ES-I3 (cell line): ENCODE results near the gene PRKAR2A.
A peak's percentile ranks its signal among the peaks of the same experiment; 100 is the strongest.
"Not testable (repeated sequence)": the region's sequence is repeated elsewhere in the genome, so short reads cannot be mapped to it uniquely, and the experiment has no call there.

Experiments used
- H3K36me3 ChIP-seq: 2 replicates; pipeline ENCODE4 v1.6.1; 2013; ENCODE audit warnings: mild to moderate bottlenecking, low read length, control low read depth, moderate library complexity; ENCODE audit not compliant: insufficient read depth
- H3K4me1 ChIP-seq: 2 replicates; pipeline ENCODE4 v1.6.1; 2013; ENCODE audit warnings: mild to moderate bottlenecking, control low read depth, low read length; ENCODE audit not compliant: insufficient read depth
- H3K9ac ChIP-seq: 2 replicates; pipeline ENCODE4 v1.6.1; 2013; ENCODE audit warnings: low read depth, mild to moderate bottlenecking, low read length, moderate library complexity
- H3K9me3 ChIP-seq: 2 replicates; pipeline ENCODE4 v1.6.1; 2013; ENCODE audit warnings: mild to moderate bottlenecking, low read length, moderate library complexity; ENCODE audit not compliant: control insufficient read depth, insufficient read depth

PRKAR2A gene

DNA sequence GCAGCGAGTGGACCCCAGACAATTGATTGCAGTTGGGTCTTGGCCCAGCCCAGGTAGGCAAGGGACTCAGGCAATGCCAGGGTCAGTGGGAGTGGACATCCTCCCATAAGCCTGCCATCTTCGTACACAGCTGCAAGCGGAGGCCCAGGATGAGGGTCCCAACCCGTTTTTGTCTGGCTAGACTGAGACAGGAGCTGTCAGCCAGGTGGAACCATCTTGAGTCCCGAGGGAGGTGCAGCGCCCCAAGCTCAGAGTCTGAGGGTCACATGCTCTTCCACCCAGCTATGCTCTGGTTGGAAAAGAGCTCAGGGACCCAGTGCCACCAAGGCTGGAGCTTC is 108.1 kb downstream of the PRKAR2A start:
- no peaks in the 10 kb centered on the region; the same call in 1 of the 2 replicates for H3K4me1 ChIP-seq
- no peaks in the 10 kb centered on the region for H3K9me3 ChIP-seq
- no peak overlapping the region for H3K9ac ChIP-seq
- H3K36me3 ChIP-seq = no peaks in the 10 kb centered on the region

DNA sequence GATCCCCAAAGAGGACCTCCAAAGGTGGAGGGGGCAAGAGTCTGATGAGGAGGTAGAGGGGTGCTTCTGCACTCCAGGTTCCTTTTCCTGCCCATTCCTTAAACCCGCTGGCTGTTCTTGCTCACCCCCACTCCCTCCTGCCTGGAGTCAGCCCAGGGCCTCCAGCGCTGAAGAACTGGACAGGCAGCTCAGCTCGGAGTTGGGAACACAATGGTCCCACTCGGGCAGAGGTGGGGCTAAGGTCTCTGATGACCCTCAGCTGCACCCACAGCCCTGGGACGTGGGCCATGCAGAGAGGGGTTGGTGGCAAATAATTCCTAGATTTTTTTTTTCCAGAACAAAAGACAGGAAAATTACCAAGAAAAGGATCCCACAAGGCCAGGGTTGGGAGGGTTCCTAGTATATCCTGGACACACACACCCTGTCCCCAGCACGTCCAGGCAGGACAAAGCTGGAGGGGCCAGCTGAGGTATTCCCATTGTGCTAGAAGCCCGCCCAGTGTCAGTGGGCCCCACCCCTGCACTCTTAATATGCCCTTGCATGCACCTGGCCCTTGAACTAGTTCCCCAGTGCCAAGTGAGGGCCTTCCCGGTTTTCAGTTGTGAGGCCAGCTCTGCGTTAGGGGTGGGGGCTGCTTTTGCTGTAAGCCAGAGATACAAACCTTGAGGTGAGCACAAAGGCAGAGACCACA is 108.6 kb downstream of the PRKAR2A start:
- Histone ChIP-seq H3K36me3 (no peaks in the 10 kb centered on the region), H3K9ac (no peak overlapping the region), H3K9me3 (no peaks in the 10 kb centered on the region), H3K4me1 (no peaks in the 10 kb centered on the region; the same call in 1 of the 2 replicates)

DNA sequence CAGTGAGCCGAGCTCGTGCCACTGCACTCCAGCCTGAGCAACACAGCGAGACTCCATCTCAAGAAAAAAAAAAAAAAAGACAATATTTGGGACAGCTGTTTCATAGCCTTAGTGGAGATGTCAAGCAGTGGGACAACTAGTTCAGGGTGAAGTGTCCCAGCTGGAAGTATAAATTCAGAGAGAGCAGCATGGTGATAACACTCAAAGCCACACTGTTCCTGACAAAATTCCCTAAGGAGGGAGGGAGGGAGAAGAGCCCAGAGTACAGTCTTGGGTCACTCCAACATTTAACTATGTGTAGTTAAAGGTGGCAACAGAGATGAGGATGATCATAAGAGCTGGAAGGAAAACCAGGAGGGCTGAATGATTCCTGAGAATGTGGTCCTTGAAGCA is 109.5 kb downstream of the PRKAR2A start:
- no peak overlapping the region for H3K9ac ChIP-seq
- H3K36me3 ChIP-seq = no peaks in the 10 kb centered on the region
- H3K4me1 ChIP-seq = no peaks in the 10 kb centered on the region; the same call in 1 of the 2 replicates
- peaks cover 1% of the 10 kb centered on the region; the same call in 1 of the 2 replicates for H3K9me3 ChIP-seq

DNA sequence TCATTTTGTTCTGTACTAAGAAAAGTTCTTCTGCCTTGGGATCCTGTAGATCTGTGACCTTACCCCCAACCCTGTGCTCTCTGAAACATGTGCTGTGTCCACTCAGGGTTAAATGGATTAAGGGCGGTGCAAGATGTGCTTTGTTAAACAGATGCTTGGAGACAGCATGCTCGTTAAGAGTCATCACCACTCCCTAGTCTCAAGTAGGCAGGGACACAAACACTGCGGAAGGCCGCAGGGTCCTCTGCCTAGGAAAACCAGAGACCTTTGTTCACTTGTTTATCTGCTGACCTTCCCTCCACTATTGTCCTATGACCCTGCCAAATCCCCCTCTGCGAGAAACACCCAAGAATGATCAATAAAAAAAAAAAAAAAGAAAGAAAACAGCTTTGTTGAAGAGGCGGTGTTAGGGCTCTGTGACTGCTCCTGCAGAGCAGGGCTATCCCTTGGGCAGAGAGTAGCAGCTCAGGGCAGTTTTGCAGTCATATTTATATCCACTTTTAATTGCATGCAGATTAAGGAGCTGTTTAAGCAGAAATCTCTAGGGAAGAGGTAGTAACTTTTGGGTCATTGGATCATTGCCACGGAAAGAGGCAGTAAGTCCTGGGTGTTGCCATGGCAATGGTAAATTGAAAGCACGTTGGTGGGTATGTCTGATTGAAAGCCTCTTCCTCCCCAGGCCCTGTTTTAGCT is 112.5 kb downstream of the PRKAR2A start:
- H3K36me3 ChIP-seq, H3K9ac ChIP-seq, H3K4me1 ChIP-seq, H3K9me3 ChIP-seq: not testable (repeated sequence)

DNA sequence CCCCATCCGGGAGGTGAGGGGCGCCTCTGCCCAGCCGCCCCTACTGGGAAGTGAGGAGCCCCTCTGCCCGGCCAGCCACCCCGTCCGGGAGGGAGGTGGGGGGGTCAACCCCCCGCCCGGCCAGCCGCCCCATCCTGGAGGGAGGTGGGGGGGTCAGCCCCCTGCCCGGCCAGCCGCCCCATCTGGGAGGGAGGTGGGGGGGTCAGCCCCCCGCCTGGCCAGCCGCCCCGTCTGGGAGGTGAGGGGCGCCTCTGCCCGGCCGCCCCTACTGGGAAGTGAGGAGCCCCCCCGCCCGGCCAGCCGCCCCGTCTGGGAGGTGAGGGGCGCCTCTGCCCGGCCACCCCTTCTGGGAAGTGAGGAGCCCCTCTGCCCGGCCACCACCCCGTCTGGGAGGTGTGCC is 113.1 kb downstream of the PRKAR2A start:
- not testable (repeated sequence) for H3K9ac ChIP-seq, H3K4me1 ChIP-seq

DNA sequence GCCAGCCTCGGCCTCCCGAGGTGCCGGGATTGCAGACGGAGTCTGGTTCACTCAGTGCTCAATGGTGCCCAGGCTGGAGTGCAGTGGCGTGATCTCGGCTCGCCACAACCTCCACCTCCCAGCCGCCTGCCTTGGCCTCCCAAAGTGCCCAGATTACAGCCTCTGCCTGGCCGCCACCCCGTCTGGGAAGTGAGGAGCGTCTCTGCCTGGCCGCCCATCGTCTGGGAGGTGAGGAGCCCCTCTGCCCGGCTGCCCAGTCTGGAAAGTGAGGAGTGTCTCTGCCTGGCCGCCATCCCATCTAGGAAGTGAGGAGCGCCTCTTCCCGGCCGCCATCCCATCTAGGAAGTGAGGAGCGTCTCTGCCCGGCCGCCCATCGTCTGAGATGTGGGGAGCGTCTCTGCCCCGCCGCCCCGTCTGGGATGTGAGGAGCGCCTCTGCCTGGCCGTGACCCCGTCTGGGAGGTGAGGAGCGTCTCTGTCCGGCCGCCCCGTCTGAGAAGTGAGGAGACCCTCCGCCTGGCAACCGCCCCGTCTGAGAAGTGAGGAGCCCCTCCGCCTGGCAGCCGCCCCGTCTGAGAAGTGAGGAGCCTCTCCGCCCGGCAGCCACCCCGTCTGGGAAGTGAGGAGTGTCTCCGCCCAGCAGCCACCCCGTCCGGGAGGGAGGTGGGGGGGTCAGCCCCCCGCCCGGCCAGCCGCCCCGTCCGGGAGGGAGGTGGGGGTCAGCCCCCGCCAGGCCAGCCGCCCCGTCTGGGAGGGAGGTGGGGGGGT is 113.7 kb downstream of the PRKAR2A start:
- H3K9ac ChIP-seq, H3K4me1 ChIP-seq, H3K36me3 ChIP-seq, H3K9me3 ChIP-seq: not testable (repeated sequence)

More for the DNA sequence above, 113.1 kb downstream of the PRKAR2A start:
- H3K9me3 ChIP-seq, H3K36me3 ChIP-seq: not testable (repeated sequence)

DNA sequence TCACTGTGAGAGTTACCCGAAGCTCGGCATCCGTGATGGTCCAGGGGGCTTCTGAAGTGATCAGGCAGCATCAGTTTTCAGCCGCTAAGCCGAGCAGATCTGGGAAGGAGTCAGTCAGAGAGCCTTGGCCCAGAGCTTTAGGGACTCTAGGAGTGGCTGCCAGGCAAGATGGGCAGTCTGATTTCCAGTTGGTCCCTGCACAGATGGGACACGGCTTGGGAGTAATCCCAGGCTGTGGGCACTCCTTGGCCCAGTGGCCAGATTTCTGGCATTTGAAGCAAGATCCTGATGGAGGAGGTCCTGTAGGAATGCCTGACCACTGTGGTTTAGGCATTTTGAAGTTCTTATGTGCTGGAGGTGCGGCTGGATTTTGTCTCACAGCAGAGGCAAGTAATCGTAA is 120.2 kb downstream of the PRKAR2A start:
- Histone ChIP-seq H3K36me3 (no peaks in the 10 kb centered on the region), H3K9me3 (no peaks in the 10 kb centered on the region), H3K4me1 (no peaks in the 10 kb centered on the region), H3K9ac (no peak overlapping the region)

DNA sequence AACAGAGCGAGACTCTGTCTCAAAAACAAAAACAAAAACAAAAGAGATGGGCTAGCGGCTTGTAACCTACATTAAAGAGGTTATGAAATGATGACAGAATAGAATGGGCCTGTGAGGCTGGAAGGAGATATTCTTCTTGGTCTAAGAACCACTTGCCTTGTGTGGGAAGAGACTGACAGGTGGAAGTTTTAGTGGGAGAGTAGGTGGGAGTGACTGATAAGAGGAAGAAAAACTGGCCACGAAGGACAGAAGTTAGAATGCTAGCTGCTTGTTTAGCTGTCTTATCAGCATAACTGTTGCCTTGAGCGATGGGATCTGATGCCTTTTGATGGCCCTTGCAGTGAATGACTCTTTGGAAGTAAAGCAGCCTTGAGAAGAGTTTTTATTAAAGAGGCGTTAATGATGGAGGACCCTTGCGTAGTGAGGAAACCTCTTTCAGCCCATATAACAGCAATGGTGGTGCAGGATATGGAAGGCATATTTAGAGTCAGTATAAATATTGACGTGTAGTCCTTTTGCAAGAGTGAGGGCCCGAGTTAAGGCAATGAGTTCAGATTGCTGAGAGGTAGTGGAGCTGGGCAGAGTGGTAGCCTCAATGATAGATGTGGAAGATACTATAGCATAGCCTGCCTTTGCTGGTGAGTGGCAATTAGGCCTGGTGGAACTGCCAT is 122.4 kb downstream of the PRKAR2A start:
- not testable (repeated sequence) for H3K9me3 ChIP-seq, H3K36me3 ChIP-seq

DNA sequence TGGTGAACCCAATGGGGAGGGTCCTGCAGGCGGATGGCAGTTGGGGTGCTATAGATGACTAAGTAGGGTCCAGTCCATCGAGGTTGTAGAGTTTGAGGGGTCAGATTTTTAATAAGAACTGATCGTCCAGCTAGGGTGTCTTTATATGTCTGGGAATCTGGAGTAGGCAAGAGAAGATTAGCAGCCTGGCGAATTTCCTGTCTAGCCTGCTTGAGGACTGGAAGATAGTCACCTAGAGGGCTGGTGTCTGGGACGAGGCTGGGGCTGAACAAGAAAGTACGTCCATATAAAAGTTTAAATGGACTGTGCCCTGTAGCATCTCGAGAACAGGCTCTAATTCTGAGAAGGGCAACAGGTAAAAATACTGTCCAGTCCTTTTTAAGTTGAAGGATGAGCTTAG is 123.9 kb downstream of the PRKAR2A start:
- H3K9ac ChIP-seq = no peak overlapping the region

More for the DNA sequence above, 122.4 kb downstream of the PRKAR2A start:
- not testable (repeated sequence) for H3K9ac ChIP-seq, H3K4me1 ChIP-seq

DNA sequence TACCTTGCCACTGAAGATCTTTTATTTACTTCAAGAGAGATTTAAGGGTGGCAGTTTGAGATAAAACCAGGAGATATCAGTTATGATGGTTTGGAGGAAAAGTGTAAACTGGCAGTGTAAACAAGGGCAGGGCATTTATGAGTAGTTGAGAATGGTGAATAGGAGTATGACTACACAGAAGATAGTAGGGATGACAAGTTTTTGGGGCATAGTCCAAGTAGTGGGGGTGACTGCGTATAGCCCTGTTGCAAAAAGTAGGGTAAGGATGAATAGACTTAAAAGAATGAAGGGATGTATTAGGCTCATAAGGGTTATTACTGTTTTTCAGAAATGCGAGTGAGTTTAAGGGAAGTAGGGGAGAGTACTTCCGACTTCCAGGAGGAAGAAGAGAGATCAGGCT is 124.4 kb downstream of the PRKAR2A start:
- H3K4me1 ChIP-seq, H3K9ac ChIP-seq, H3K36me3 ChIP-seq, H3K9me3 ChIP-seq: not testable (repeated sequence)

More for the DNA sequence above, 123.9 kb downstream of the PRKAR2A start:
- Histone ChIP-seq H3K4me1 (no peaks in the 10 kb centered on the region), H3K9me3 (no peaks in the 10 kb centered on the region), H3K36me3 (no peaks in the 10 kb centered on the region)

DNA sequence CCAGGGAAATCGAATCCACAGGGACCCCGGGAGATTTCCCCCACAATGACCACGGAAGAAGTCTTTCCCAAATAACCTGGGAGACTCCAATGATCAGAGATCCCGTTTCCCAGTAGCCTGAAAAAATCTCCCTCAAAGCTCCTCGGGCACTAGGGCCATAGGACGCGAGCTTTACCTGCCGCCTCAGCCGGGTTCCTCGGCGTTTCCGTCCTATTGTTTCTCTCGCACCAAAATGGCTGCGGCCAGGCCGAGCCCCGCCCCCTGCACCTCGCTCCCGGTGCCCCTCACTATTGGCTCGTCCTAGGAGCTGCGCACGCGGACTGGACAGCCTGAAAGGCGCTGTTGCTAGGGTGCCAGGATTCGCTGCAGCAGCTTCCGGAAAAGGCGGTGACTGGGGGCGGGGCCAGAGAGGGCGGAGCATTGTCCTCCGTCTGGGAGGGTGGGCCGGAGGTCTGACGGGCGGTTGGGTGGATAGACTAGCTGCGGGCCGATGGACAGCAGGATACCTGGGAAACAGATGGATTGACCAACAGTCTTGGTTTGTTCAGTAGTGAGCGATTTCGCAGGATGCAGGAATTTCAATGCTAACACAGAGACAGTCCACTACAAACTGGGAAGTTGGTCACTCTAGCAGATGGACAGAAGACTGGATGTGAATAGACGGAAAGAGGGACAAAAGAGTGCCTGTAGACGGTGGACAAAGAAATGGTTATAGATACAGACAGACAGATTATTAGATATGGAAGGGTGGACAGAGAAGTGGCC is 130.5 kb downstream of the PRKAR2A start, which contains the start of gene IP6K2:
TSS of gene IP6K2 (minus strand) at position 240 of the 765 bp plus-strand sequence. CDS start 21,930 bp downstream, outside the sequence.
- H3K4me1 ChIP-seq = peaks cover 10% of the 10 kb centered on the region
- peak within 1 kb of the TSS; percentile 100 for H3K9ac ChIP-seq
- no peaks in the 10 kb centered on the region for H3K9me3 ChIP-seq
- peaks cover 16% of the 10 kb centered on the region for H3K36me3 ChIP-seq

DNA sequence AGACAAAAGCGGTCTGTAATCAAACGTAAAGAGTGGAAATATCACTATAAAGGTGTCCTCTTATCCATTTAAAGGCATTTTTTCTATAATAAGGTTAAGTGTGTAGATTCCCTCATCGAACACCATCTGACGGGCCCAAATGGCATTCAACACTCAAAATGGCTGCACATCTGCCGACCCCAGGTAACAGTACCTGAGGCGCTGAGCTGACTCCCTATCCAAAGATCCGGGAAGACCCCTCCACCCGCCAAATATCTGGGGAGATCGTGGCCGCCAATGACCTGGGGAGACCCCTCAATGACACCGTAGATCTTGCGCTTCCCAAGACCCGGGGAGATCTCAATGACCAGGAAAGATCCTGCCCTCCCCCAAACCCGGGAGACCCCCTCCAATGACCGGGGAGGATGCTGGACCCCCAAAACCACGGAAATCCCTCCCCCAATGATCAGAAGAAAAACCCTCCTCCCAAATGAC is 131.1 kb downstream of the PRKAR2A start:
- Histone ChIP-seq H3K4me1 (peaks cover 10% of the 10 kb centered on the region), H3K36me3 (peaks cover 16% of the 10 kb centered on the region), H3K9me3 (no peaks in the 10 kb centered on the region), H3K9ac (peak overlapping the region; percentile 100)

DNA sequence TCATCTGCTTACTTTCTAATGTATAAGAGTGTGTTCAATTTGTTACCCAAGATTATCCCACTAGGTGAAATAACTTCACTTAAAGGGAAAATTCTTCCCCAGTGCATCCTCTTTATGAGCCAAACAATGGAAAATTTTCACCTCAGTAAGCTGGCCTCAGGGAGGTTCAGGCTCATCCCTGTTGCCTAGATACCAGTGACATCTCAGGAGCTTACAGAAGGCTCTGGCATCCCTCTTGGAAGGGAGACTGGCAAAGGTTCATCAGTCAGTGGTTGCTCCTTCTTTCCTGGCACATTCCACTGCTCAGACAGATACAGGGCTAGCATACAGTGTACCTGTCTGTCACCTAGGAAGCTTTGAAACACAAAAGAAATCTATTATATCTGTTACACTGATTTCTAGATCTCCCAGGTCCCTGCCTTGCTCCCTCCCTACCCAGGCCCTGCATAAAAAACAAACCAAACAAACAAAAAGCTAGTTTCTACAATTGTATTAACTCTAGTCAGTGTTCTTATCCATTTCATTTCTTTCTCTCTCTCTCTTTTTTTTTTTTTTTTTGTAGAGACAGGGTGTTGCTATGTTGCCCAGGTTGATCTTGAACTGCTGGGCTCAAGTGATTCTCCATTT is 132.4 kb downstream of the PRKAR2A start:
- H3K36me3 ChIP-seq = peaks cover 25% of the 10 kb centered on the region
- no peak overlapping the region; the same call in 1 of the 2 replicates for H3K9ac ChIP-seq
- H3K9me3 ChIP-seq = no peaks in the 10 kb centered on the region
- peaks cover 10% of the 10 kb centered on the region for H3K4me1 ChIP-seq
